Suprapubic skin (tissue), 3 donors: ENCODE results near the gene MBLAC1.

ENCODE experiments used
- CTCF ChIP-seq, 2 donors: fragments of 200-600 bp in 1 of 2; fragments of 450-650 bp in 1 of 2; sonication (generic) in 1 of 2; IDR thresholded peaks; one replicate each; pipeline ENCODE4 v1.5.1; 2016 to 2019; ENCODE audit warnings: antibody characterized with exemption in 2 of 2, mild to moderate bottlenecking in 1 of 2, moderate library complexity in 1 of 2
- POLR2A ChIP-seq, 2 donors: fragments of 450-650 bp; IDR thresholded peaks; one replicate each; pipeline ENCODE4 v1.6.1; 2017; ENCODE audit warnings: antibody characterized with exemption in 2 of 2, mild to moderate bottlenecking in 2 of 2, moderate library complexity in 2 of 2

GRCh38 chr7:100102950-100103840, 23.6 kb upstream of the MBLAC1 start:
- TF ChIP-seq POLR2A (IDR thresholded peaks at IDR 0.05) (no peak), CTCF (IDR thresholded peaks at IDR 0.05) (no peak)
